H1 (cell line): ENCODE measurements around the gene NFAM1. TPM values are rescaled to one million over a fixed set of nuclear protein-coding genes. Genes with fewer than 3 reads are reported as not detected.

Experiments
- ATF2 ChIP-seq: IDR thresholded peaks from 2 replicates; pipeline ENCODE4 v1.6.1; 2012; ENCODE audit warnings: low read length, inconsistent platforms
- CBX5 ChIP-seq: fragments of 300-800, 300-1000 bp; sonication (generic); IDR thresholded peaks from 2 replicates; pipeline ENCODE4 v1.7.1; 2016; ENCODE audit warnings: antibody characterized with exemption, low read length, low read depth
- CHD2 ChIP-seq: IDR thresholded peaks from 2 replicates; pipeline ENCODE4 v1.6.1; 2012; ENCODE audit warnings: low read length, improper control_type of control experiment
- CREB1 ChIP-seq: IDR thresholded peaks from 2 replicates; pipeline ENCODE4 v1.6.1; 2012; ENCODE audit warnings: inconsistent platforms
- FOSL1 ChIP-seq: IDR thresholded peaks from 2 replicates; pipeline ENCODE4 v1.6.1; 2011; ENCODE audit warnings: mild to moderate bottlenecking, low read depth, low read length, moderate library complexity; ENCODE audit not compliant: insufficient read depth
- JUN ChIP-seq: IDR thresholded peaks from 2 replicates; pipeline ENCODE4 v1.6.1; 2011; ENCODE audit warnings: low read depth, mild to moderate bottlenecking, improper control_type of control experiment, low read length
- NANOG ChIP-seq: IDR thresholded peaks from 2 replicates; pipeline ENCODE4 v1.6.1; 2011; ENCODE audit warnings: low read length, low read depth, mild to moderate bottlenecking, inconsistent platforms; ENCODE audit not compliant: insufficient read depth, poor library complexity, severe bottlenecking
- NRF1 ChIP-seq: IDR thresholded peaks from 2 replicates; pipeline ENCODE4 v1.6.1; 2011; ENCODE audit warnings: mild to moderate bottlenecking, low read depth, low read length, improper control_type of control experiment
- POLR2AphosphoS5 ChIP-seq: IDR thresholded peaks from 2 replicates; pipeline ENCODE4 v1.6.1; 2011; ENCODE audit warnings: low read depth, low read length
- RBBP5 ChIP-seq: IDR thresholded peaks from 2 replicates; pipeline ENCODE4 v1.7.1; 2012; ENCODE audit warnings: low read depth, mild to moderate bottlenecking, inconsistent platforms, low read length, moderate library complexity, borderline replicate concordance
- RNF2 ChIP-seq: fragments of 200-900, 300-1000 bp; sonication (generic); IDR thresholded peaks from 2 replicates; pipeline ENCODE4 v1.7.1; 2016; ENCODE audit warnings: borderline replicate concordance, low read depth, mild to moderate bottlenecking, antibody characterized with exemption, low read length; ENCODE audit not compliant: poor library complexity, severe bottlenecking; ENCODE audit errors: missing control alignments
- RXRA ChIP-seq: IDR thresholded peaks from 2 replicates; pipeline ENCODE4 v1.6.1; 2011; ENCODE audit warnings: low read depth, mild to moderate bottlenecking, low read length, moderate library complexity; ENCODE audit not compliant: insufficient read depth
- SAP30 ChIP-seq: fragments of 300-600 bp; sonication (generic); IDR thresholded peaks from 2 replicates; pipeline ENCODE4 v1.7.1; 2012; ENCODE audit warnings: low read length, moderate library complexity, mild to moderate bottlenecking, inconsistent platforms; ENCODE audit not compliant: insufficient read depth, insufficient replicate concordance
- SIX5 ChIP-seq: IDR thresholded peaks from 2 replicates; pipeline ENCODE4 v1.6.1; 2011; ENCODE audit warnings: mild to moderate bottlenecking, low read depth, low read length
- SP2 ChIP-seq: IDR thresholded peaks from 2 replicates; pipeline ENCODE4 v1.6.1; 2012; ENCODE audit warnings: mild to moderate bottlenecking, low read length, inconsistent platforms
- SP4 ChIP-seq: IDR thresholded peaks from 2 replicates; pipeline ENCODE4 v1.6.1; 2012; ENCODE audit warnings: low read length, inconsistent platforms
- SRF ChIP-seq: IDR thresholded peaks from 2 replicates; pipeline ENCODE4 v1.6.1; 2011; ENCODE audit warnings: mild to moderate bottlenecking, low read depth, low read length, moderate library complexity
- YY1 ChIP-seq: IDR thresholded peaks from 2 replicates; pipeline ENCODE4 v1.6.1; 2011; ENCODE audit warnings: low read depth, mild to moderate bottlenecking, low read length
- polyA plus RNA-seq, 7 experiments: library from polyadenylated mRNA; depleted of rRNA in 3 of 7; stranded (reverse) in 5 of 7; unstranded in 2 of 7; fragments of >200 nt in 5 of 7; fragments of 200-250 nt in 2 of 7; gene quantifications; 1 replicate in 5 of 7; 2 replicates in 1 of 7; 4 replicates in 1 of 7; pipeline versions ENCODE4 v1.2.1 to v1.2.3, GENCODE V29; 2011 to 2013; ENCODE audit warnings: missing spikeins in 2 of 7, mixed read lengths in 2 of 7
- total RNA-seq: library from RNA; stranded (reverse); fragmentation: NEBNext Ultra II Directional; extraction: Animal tissue kit (Norgen Biotek cat#: 25700); gene quantifications from 2 replicates; pipeline ENCODE4 v1.2.1, GENCODE V29; 2021
- TF ChIP-seq, protein P1 (sequence below), 3 experiments: IDR thresholded peaks; 1 replicate in 2 of 3; 2 replicates in 1 of 3; pipeline versions ENCODE4 v1.5.1 to v1.6.1; 2011; ENCODE audit warnings: low read length in 3 of 3, mild to moderate bottlenecking in 3 of 3, inconsistent platforms in 2 of 3, low read depth in 1 of 3, moderate library complexity in 1 of 3; ENCODE audit not compliant: insufficient read depth in 1 of 3; ENCODE audit errors: control extremely low read depth in 1 of 3
- TF ChIP-seq, protein P2 (sequence below): IDR thresholded peaks from 2 replicates; pipeline ENCODE4 v1.6.1; 2012; ENCODE audit warnings: inconsistent platforms

Gene NFAM1
- total and polyA plus RNA-seq, 2 of the 8 experiments (the other 6 are each of a cell fraction or from before 2014, with no cell fraction given) = 0.62 to 0.73 TPM

DNA sequence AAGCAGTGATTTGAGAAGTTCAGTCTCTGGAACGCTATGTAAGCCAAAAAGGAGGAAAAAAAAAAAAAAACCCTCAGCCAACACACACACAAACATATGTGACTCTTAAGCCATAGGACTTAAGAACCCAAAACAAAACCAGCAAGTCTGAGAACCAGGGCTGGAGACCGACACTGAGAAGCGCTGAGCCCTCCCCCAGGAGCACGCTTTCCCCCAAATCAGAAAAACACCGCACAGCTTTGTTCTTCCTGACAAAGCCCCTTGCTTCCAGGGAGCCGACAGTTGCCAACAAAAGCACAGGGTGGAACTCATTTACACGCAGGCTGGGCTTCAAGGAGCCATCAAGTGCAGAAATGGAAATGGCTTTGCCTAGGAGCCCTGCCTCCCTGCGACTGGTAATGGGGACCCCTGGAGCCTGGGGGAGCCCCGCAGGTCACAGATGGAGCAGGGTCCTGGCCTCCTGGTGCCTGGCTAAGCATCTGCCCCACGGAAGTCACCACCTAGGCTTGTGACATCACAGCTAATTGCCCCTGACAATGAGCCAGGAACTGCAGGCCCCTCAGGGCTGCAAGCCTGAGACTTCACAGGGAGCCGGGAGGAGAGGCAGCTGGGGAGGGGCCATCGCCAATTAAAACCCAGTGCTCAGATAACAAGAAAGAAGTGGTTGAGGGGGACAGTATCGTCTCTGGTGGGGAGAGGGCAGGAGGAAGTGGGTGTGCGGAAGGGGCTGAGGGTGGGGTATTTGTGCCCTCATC is 66.9 kb downstream of the NFAM1 start (continued):
- TF ChIP-seq, protein P1, sequence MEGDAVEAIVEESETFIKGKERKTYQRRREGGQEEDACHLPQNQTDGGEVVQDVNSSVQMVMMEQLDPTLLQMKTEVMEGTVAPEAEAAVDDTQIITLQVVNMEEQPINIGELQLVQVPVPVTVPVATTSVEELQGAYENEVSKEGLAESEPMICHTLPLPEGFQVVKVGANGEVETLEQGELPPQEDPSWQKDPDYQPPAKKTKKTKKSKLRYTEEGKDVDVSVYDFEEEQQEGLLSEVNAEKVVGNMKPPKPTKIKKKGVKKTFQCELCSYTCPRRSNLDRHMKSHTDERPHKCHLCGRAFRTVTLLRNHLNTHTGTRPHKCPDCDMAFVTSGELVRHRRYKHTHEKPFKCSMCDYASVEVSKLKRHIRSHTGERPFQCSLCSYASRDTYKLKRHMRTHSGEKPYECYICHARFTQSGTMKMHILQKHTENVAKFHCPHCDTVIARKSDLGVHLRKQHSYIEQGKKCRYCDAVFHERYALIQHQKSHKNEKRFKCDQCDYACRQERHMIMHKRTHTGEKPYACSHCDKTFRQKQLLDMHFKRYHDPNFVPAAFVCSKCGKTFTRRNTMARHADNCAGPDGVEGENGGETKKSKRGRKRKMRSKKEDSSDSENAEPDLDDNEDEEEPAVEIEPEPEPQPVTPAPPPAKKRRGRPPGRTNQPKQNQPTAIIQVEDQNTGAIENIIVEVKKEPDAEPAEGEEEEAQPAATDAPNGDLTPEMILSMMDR (IDR thresholded peaks at IDR 0.05; ENCODE audit: control extremely low read depth in 1 of 3, insufficient read depth in 1 of 3, low read depth in 1 of 3, low read length in 3 of 3) = no peak
- TF ChIP-seq, protein P2, sequence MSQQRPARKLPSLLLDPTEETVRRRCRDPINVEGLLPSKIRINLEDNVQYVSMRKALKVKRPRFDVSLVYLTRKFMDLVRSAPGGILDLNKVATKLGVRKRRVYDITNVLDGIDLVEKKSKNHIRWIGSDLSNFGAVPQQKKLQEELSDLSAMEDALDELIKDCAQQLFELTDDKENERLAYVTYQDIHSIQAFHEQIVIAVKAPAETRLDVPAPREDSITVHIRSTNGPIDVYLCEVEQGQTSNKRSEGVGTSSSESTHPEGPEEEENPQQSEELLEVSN = no peak
- no peak for TF ChIP-seq JUN
- TF ChIP-seq SAP30 = no peak
- no peak for TF ChIP-seq SRF
- no peak for TF ChIP-seq ATF2
- no peak for TF ChIP-seq SP4
- no peak for TF ChIP-seq SP2
- no peak for TF ChIP-seq RXRA
- no peak for TF ChIP-seq RBBP5
- no peak for TF ChIP-seq CHD2
- peak; percentile 67 for TF ChIP-seq CREB1
- no peak for TF ChIP-seq FOSL1
- no peak for TF ChIP-seq CBX5
- peak; percentile 60 for TF ChIP-seq NANOG
- TF ChIP-seq YY1 = no peak
- TF ChIP-seq SIX5 = no peak
- no peak for TF ChIP-seq RNF2
- no peak for TF ChIP-seq POLR2AphosphoS5
- no peak for TF ChIP-seq NRF1
